Fibroblast of skin of right quadriceps (primary cell): Measurements from ENCODE around the gene C8A.

ENCODE experiments used
- DNase-seq: peaks from one replicate; pipeline ENCODE4 v3.0.0-alpha.2; 2013

The C8A gene

GRCh38 chr1:56929492-56929891 lies 74.9 kb downstream of the C8A start:
- DNase-seq, result no peak

- DNase-seq, result peak; percentile 68
These were observed 76.6 kb downstream of the C8A start for GRCh38 chr1:56931211-56931610.

- DNase-seq, result peak; percentile 17
These were observed 77.1 kb downstream of the C8A start for GRCh38 chr1:56931686-56932085.

- DNase-seq, result no peak
These were observed 78.6 kb downstream of the C8A start for GRCh38 chr1:56933161-56933560.

- DNase-seq, result peak; percentile 13
These were observed 79.0 kb downstream of the C8A start for GRCh38 chr1:56933606-56934005.

GRCh38 chr1:56934430-56935060 lies 79.9 kb downstream of the C8A start:
- DNase-seq, result peak; percentile 95

- DNase-seq, result no peak
These were observed 84.0 kb downstream of the C8A start for GRCh38 chr1:56938646-56939045.

GRCh38 chr1:56939209-56939608 lies 84.6 kb downstream of the C8A start:
- DNase-seq, result no peak

GRCh38 chr1:56940039-56940438 lies 85.4 kb downstream of the C8A start:
- DNase-seq, result no peak

GRCh38 chr1:56948403-56949023 lies 93.9 kb downstream of the C8A start:
- peak; percentile 66 for DNase-seq

- no peak for DNase-seq
These were observed 97.9 kb downstream of the C8A start for GRCh38 chr1:56952501-56952900.

- no peak for DNase-seq
These were observed 98.8 kb downstream of the C8A start for GRCh38 chr1:56953386-56953785.

- DNase-seq, result no peak
These were observed 100.1 kb downstream of the C8A start for GRCh38 chr1:56954664-56955063.

- no peak for DNase-seq
These were observed 103.3 kb downstream of the C8A start for GRCh38 chr1:56957931-56958330.

- peak; percentile 79 for DNase-seq
These were observed 103.9 kb downstream of the C8A start for GRCh38 chr1:56958526-56958925.

GRCh38 chr1:56961426-56961825 lies 106.8 kb downstream of the C8A start:
- DNase-seq, result no peak

- DNase-seq, result peak; percentile 14
These were observed 109.1 kb downstream of the C8A start for GRCh38 chr1:56963667-56964066.

- no peak for DNase-seq
These were observed 109.9 kb downstream of the C8A start for GRCh38 chr1:56964349-56965017.

- no peak for DNase-seq
These were observed 110.6 kb downstream of the C8A start for GRCh38 chr1:56965191-56965590.

GRCh38 chr1:56965916-56966697 lies 111.5 kb downstream of the C8A start, which contains the start of gene C8B:
Gene C8B (minus strand): TSS chr1:56966015. CDS start chr1:56965948, 67 bp downstream.
- no peak for DNase-seq

- DNase-seq, result no peak
These were observed 112.1 kb downstream of the C8A start for GRCh38 chr1:56966698-56966999.

- DNase-seq, result no peak
These were observed 112.8 kb downstream of the C8A start for GRCh38 chr1:56967355-56967754.
